ENCODE data around the gene GHR.
"Not testable (repeated sequence)": the region's sequence is repeated elsewhere in the genome, so short reads cannot be mapped to it uniquely, and the experiment has no call there.

Gene GHR

GRCh38 chr5:42569953-42570548 lies 146.8 kb downstream of the GHR start:
- DNase-seq (ENCODE audit: low read depth): no peak

DNA sequence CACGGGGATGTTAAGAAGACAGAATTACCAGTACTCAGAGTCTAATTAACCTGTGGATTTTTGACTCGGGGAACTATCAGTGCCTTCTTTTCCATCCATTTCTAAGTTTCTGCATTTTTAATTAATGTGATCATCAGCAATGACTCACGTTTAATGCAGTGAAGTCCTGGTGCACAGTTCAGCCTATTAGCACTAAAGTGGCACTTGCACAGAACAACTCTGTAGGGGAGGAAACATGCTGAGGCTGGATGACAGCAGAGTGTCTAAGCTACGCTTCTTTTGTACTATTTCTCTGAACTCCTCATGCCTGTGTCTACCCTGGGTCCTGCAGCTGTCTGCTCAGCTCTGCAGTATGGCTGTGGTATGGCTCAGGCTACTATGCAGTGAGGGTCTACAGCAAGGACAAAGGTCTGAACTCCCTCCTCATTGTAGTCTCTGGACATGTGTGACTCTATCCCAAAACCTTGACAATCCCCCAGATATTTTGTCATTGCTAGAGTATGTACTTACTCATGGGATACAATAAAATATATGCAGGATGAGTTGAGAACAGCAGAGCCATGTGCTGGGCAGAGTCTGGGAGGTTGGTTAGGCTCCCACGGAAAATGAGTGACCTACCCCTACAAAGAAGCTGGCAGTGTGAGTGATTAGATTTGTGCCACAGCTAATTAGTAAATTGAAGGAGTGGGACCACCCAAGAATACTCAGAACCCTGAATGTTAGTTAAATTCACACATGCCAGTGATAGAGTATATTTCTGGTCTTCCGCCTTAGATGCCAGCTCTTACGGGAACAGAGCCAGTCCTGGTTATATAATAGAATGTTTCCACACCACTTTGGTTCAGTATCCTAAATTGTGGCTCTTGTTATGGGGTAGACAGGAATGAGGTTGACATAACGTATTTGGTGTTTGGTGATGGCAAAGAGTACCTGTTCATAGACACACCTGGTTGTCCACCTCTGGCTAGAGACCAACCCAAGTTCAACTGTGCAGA lies 148.0 kb downstream of the GHR start:
- no peak for DNase-seq (ENCODE audit: low read depth)

- DNase-seq (ENCODE audit: low read depth): no peak
Measured at GRCh38 chr5:42572313-42572712, 149.1 kb downstream of the GHR start.

DNA sequence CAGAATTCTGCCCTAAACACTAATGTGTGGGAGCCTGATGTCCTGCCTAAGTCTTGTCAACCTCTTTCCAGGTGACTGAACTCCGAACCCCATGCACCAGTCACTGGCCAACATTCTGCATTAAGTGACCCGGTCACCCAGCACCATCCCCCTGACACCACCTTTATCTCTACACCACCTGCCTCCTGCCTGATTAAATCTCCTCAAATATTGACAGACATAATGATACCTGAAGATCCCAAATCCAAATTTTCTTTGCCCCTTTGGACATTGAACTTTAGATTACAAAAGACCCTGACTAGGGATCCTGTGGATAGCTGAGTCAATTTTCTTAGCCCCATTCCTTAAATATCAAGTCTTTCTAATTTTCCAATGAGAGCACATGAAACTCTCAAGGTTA lies 150.1 kb downstream of the GHR start:
- no peak for DNase-seq (ENCODE audit: low read depth)

GRCh38 chr5:42575914-42576313 lies 152.7 kb downstream of the GHR start:
- DNase-seq (ENCODE audit: low read depth): not testable (repeated sequence)

DNA sequence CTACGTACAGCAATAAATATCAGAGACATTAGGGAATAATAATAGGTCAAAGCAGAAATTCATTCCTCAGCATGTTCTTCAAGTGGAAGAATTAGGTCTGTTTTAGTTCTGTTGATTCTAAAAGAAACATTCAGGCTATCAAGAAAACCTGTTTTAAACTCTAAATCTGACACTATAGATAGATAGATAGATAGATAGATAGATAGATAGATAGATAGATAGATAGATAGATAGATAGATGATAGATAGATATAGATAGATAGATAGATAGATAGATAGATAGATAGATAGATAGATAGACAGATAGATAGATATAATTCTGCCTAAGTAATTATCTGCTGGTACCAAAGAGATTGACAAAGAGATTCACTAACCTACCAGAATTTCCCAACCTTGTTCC lies 155.7 kb downstream of the GHR start:
- DNase-seq (ENCODE audit: low read depth): not testable (repeated sequence)

- no peak for DNase-seq (ENCODE audit: low read depth)
Measured at GRCh38 chr5:42579320-42579719, 156.1 kb downstream of the GHR start.

DNA sequence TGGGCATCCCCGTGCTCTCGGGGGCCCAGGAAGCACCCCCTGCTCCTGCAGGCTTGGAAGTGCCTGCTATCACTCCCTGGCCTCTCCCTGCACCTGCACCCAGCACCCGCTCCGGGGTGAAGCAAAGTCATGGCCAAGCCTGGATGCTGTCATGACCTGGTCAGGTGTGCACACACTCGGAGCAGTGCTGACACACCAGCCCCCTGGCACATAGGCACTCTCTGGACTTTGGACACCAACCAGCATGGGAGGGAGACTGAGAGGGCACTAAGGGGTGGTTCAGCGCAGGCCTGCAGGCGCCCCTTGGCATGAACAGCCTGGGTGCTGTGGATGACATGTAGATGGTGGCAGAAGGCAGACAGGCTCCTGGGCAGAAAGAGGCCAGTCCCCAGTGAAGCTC lies 158.6 kb downstream of the GHR start:
- no peak for DNase-seq (ENCODE audit: low read depth)

GRCh38 chr5:42582723-42583122 lies 159.5 kb downstream of the GHR start:
- DNase-seq (ENCODE audit: low read depth): no peak

GRCh38 chr5:42583322-42583721 lies 160.1 kb downstream of the GHR start:
- no peak for DNase-seq (ENCODE audit: low read depth)

DNA sequence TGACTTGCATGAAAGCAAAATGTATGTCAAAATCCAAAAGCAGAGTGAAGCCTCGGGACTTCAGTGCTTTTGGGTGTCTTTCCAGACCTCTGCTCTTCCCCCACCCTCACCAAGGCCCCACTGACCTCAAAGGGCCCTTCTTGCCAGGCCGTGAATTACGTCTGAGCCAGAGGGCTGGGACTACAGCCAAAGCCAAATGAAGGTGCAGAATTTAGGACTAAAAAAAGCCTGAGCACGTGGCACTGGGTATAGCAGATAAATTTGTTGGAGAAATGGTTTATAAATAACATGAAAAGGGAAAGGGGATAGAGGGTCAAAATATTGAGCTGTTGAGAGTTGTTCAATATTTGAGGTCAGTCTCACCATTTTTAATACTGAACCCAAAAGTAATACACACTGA lies 163.4 kb downstream of the GHR start:
- DNase-seq (ENCODE audit: low read depth): no peak

DNA sequence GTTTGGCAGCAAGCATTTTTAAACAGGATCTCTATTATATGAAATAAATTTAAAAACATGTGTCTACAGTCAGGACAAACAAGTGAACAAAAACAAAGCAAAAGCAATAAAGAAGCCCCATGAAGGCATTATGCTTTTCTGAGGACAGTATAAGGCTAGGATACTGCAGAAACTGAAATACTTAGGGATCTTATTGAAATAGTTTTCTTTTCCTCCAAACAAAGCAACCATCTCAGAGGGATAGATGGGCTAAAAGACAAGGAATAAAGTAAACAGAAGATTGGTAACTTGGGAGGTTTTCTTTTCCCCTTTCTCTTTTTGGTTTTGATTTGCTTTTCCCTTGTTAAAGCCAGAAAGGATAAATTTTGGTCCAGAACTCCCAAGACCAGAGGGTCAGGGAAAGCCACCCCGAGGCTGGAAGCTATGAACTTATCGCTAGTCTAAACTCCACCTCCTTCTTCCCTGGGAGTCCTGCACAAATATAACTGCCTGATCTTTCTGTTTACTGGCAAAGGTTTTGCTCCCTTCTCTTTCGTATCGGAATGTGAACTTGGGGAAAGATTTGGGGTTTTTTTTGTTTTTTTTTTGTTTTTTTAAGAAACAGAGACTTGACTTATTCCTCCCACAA lies 164.0 kb downstream of the GHR start:
- DNase-seq (ENCODE audit: low read depth): no peak

DNA sequence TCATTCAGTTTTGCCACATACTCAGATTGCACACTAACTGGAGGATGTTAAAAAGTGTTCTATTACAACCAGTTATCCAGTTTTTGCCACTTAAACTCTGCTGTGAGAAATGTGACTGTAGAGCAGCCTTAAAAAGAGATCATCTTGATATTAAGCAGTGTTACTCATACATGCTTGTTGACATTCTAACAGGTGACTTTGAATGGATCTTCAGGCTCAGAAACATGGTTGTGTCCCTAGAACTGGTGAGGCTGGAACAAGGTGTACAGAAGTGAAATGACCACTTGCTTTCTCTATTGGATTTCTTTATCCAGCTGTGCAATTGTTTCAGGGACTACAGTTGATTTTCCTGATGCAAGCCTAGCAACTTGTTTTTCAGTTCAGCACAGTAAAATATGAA lies 167.3 kb downstream of the GHR start:
- DNase-seq (ENCODE audit: low read depth): no peak

GRCh38 chr5:42591015-42591414 lies 167.8 kb downstream of the GHR start:
- DNase-seq (ENCODE audit: low read depth): no peak

DNA sequence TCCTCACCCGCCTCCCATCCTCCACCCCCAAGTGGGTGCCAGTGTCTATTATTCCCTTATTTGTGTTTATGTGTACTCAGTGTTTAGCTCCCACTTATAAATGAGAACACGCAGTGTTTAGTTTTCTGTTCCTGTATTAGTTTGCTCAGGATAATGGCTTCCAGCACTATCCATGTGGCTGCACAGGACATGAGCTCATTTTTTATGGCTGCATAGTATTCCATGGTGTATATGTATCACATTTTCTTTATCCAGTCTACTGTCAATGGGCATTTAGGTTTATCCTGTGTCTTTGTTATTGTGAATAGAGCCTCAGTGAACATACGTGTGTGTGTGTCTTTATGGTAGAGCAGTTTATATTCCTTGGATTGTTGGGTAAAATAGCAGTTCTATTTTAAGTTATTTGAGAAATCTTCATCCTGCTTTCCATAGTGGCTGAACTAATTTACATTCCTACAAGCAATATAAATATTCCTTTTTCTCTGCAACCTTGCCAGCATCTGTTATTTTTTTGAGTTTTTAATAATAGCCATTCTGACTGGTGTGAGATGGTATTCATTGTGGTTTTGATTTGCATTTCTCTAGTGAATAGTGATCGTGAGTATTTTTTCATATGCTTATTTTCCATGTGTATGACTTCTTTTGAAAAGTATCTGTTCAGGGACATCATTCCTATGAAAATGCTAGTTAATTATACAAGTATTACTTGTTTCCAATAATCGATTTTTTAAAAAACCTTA lies 169.3 kb downstream of the GHR start:
- DNase-seq (ENCODE audit: low read depth): no peak

DNA sequence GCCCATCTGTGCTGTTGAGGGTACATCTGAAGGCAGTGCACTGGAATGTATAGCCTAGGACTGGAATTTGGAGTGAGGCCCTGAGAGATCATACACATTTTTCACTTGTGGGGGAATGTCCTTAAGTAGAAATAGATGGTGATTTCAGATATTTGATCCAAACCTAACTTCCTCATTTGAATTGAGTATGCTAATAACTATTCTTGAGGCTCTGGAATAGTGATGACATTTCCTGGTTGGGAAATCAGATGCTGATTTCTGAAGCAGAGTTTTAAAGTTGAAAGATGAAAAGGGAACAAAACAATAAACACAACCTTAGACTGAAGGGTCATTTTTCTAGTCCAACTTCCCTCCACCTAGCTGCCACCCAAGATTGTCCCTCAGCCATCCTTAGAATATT lies 170.4 kb downstream of the GHR start:
- DNase-seq (ENCODE audit: low read depth): no peak

GRCh38 chr5:42595597-42595996 lies 172.4 kb downstream of the GHR start:
- no peak for DNase-seq (ENCODE audit: low read depth)

GRCh38 chr5:42596817-42597216 lies 173.6 kb downstream of the GHR start:
- no peak for DNase-seq (ENCODE audit: low read depth)

- DNase-seq (ENCODE audit: low read depth): no peak
Measured at GRCh38 chr5:42597318-42597937, 174.2 kb downstream of the GHR start.

DNA sequence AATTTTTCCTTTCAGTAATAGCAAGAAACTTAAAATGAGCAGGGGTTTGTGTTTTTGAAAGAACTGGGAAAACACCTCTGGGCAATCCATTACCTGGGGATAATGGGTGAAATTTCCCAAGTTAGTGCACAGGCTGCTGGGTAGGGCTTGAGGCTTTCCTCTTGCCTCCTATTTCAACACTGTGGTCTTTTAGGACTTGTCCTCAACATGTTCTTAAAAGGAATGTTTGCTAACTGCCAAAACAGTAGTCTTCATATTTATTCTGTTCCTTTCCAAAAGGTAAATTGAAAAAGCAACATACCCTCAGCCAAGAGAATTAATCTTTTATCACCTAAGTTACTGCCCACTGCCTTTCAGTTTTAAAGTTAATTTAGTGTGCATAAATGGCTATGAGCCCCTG lies 175.1 kb downstream of the GHR start:
- DNase-seq (ENCODE audit: low read depth): no peak

DNA sequence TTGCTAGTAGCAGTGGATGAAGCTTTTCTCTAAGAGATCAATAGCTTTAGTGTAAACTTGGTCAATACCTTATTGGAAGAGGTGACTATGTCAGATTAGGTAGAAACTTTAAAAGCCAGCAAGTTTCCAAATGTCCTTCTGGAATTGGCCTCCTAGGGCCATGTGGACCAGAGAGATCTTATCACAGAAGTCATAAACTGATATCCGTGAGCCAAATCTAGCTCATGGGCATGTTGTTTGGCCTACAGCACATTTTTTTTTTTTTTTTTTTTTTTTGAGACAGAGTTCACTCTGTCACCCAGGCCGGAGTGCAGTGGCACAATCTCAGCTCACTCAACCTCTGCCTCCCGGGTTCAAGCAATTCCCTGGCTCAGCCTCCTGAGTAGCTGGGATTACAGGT lies 175.9 kb downstream of the GHR start:
- no peak for DNase-seq (ENCODE audit: low read depth)

DNA sequence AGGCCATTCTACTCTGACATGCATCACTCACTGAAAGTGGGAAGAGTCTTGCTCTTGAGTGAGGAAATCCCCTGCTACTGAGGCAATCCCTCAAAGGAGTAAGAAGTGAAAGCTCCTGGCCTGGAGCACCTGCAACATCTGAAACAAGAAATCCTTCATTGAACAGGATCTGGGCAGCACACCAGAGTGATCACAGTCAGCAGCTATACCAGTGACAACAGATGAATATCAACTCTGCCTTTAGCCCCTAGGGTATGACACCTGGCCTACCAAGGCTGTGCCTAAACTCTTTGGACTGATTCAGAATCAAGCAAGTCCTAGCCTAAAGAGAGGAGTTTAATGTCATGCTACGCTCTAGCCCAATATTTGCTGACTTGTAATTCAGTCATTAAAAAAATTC lies 177.2 kb downstream of the GHR start:
- no peak for DNase-seq (ENCODE audit: low read depth)

Data from stimulated activated CD8-positive, alpha-beta memory T cell treated with anti-CD3 and anti-CD28 coated beads, Interleukin-4, amount 100 ng/mL, for 24 hours (primary cell).